HK-2 (cell line): Measurements from ENCODE around the gene KRTAP1-1.
"Not testable (repeated sequence)": the region's sequence is repeated elsewhere in the genome, so short reads cannot be mapped to it uniquely, and the experiment has no call there.

ENCODE experiments used
- DNase-seq: peaks from one replicate; pipeline ENCODE4 v3.0.0-alpha.2; 2018; ENCODE audit not compliant: unreplicated experiment

Gene KRTAP1-1

GRCh38 chr17:41012326-41013120 is 28.7 kb downstream of the KRTAP1-1 start:
- DNase-seq, result no peak

- DNase-seq, result no peak
Measured at GRCh38 chr17:41010441-41010840, 30.8 kb downstream of the KRTAP1-1 start.

- no peak for DNase-seq
Measured at GRCh38 chr17:41009936-41010335, 31.3 kb downstream of the KRTAP1-1 start.

- no peak for DNase-seq
Measured at GRCh38 chr17:41009301-41009760, 31.9 kb downstream of the KRTAP1-1 start.

GRCh38 chr17:41008811-41009210 is 32.4 kb downstream of the KRTAP1-1 start, which contains the start of gene KRTAP3-1:
KRTAP3-1 (minus strand) TSS chr17:41009128; CDS start chr17:41009074, 54 bp downstream.
- DNase-seq, result no peak

GRCh38 chr17:41004397-41004796 is 36.9 kb downstream of the KRTAP1-1 start:
- no peak for DNase-seq

GRCh38 chr17:41003926-41004325 is 37.3 kb downstream of the KRTAP1-1 start:
- DNase-seq, result no peak

GRCh38 chr17:41002814-41003213 is 38.4 kb downstream of the KRTAP1-1 start:
- DNase-seq, result no peak

GRCh38 chr17:41001795-41002194 is 39.5 kb downstream of the KRTAP1-1 start:
- no peak for DNase-seq

- not testable (repeated sequence) for DNase-seq
Measured at GRCh38 chr17:40999563-40999962, 41.7 kb downstream of the KRTAP1-1 start, which contains the start of gene KRTAP3-2. KRTAP3-2 (minus strand) TSS chr17:40999906; CDS start chr17:40999853, 53 bp downstream.

- DNase-seq, result no peak
Measured at GRCh38 chr17:40997361-40997760, 43.9 kb downstream of the KRTAP1-1 start.

- no peak for DNase-seq
Measured at GRCh38 chr17:40996829-40997228, 44.4 kb downstream of the KRTAP1-1 start.

- no peak for DNase-seq
Measured at GRCh38 chr17:40995116-40995515, 46.1 kb downstream of the KRTAP1-1 start.

- DNase-seq, result no peak
Measured at GRCh38 chr17:40993839-40994238, 47.4 kb downstream of the KRTAP1-1 start, which contains the start of gene KRTAP3-3. KRTAP3-3 (minus strand) TSS chr17:40994164; CDS start chr17:40994097, 67 bp downstream.

- DNase-seq, result no peak
Measured at GRCh38 chr17:40993084-40993483, 48.2 kb downstream of the KRTAP1-1 start.

GRCh38 chr17:40992666-40993065 is 48.6 kb downstream of the KRTAP1-1 start:
- DNase-seq, result no peak
